K562 (cell line): ENCODE data around the gene ATF4. TPM values are rescaled to one million over a fixed set of nuclear protein-coding genes. Genes with fewer than 3 reads are reported as not detected.

Source experiments
- BCOR ChIP-seq: fragments of 450-650 bp; IDR thresholded peaks from 2 replicates; pipeline ENCODE4 v1.6.1; 2016
- CC2D1A ChIP-seq: fragments of 450-650 bp; IDR thresholded peaks from 2 replicates; pipeline ENCODE4 v1.6.1; 2017; ENCODE audit warnings: mild to moderate bottlenecking
- EWSR1 ChIP-seq: fragments of 450-650 bp; IDR thresholded peaks from 2 replicates; pipeline ENCODE4 v1.6.1; 2018; ENCODE audit warnings: borderline replicate concordance, mild to moderate bottlenecking, low read depth, moderate library complexity; ENCODE audit not compliant: partially characterized antibody
- KDM5B ChIP-seq: fragments of 200-600 bp; sonication (generic); IDR thresholded peaks from 2 replicates; pipeline ENCODE4 v1.6.1; 2012; ENCODE audit warnings: low read depth, mild to moderate bottlenecking, moderate library complexity, low read length, control low read depth, inconsistent platforms; ENCODE audit not compliant: insufficient replicate concordance
- MED1 ChIP-seq: sonication (generic); formaldehyde crosslinking; IDR thresholded peaks from 2 replicates; pipeline ENCODE4 v1.8.1; 2023; ENCODE audit warnings: missing genetic modification reagents, borderline replicate concordance
- MYNN ChIP-seq, 2 experiments: sonication (generic); formaldehyde crosslinking in 1 of 2; IDR thresholded peaks; 2 replicates each; pipeline versions ENCODE4 v1.5.0 to v1.6.1; 2016 to 2020; ENCODE audit warnings: antibody characterized with exemption in 1 of 2, missing genetic modification reagents in 1 of 2
- PML ChIP-seq: IDR thresholded peaks from 2 replicates; pipeline ENCODE4 v1.6.1; 2012; ENCODE audit warnings: low read length, inconsistent platforms
- SUPT5H ChIP-seq: fragments of 450-650 bp; IDR thresholded peaks from 2 replicates; pipeline ENCODE4 v1.6.1; 2016
- TSC22D4 ChIP-seq: fragments of 450-650 bp; IDR thresholded peaks from 2 replicates; pipeline ENCODE4 v1.6.1; 2016; ENCODE audit warnings: missing genetic modification characterization, missing biosample characterization, control low read depth
- ZBTB17 ChIP-seq: fragments of 450-650 bp; formaldehyde crosslinking; IDR thresholded peaks from 2 replicates; pipeline ENCODE4 v1.4.0; 2020; ENCODE audit warnings: mild to moderate bottlenecking
- ZC3H11A ChIP-seq: IDR thresholded peaks from 2 replicates; pipeline ENCODE4 v1.6.1; 2012; ENCODE audit warnings: low read depth, low read length, improper control_type of control experiment
- ZMIZ1 ChIP-seq, 2 experiments: fragments of 150-350 bp in 1 of 2; IDR thresholded peaks; 2 replicates each; pipeline ENCODE4 v1.6.1; 2012 to 2016; ENCODE audit warnings: low read depth in 2 of 2, low read length in 2 of 2, mild to moderate bottlenecking in 1 of 2, moderate library complexity in 1 of 2
- ZNF655 ChIP-seq: fragments of 250-450 bp; sonication (Bioruptor Pico); IDR thresholded peaks from 2 replicates; pipeline ENCODE4 v1.5.0; 2021
- polyA plus RNA-seq, 8 experiments: library from polyadenylated mRNA; depleted of rRNA in 4 of 8; stranded (reverse) in 5 of 8; unstranded in 3 of 8; fragments of >200 nt; fragmentation: Nextera tagmentation in 2 of 8; fragmentation: Illumina TruSeq in 1 of 8; extraction: Ambion mirVana in 2 of 8; extraction: Trizol in 1 of 8; gene quantifications; 2 replicates each; pipeline versions ENCODE4 v1.2.1 to v1.2.3, GENCODE V29; 2011 to 2014; ENCODE audit warnings: inconsistent platforms in 1 of 8, missing spikeins in 1 of 8
- total RNA-seq, 7 experiments: library from RNA; depleted of rRNA in 6 of 7; stranded (reverse); fragments of >200 nt in 6 of 7; fragmentation: Illumina TruSeq in 2 of 7; extraction: Trizol in 2 of 7; gene quantifications; 2 replicates each; pipeline versions ENCODE4 v1.2.1 to v1.2.3, GENCODE V29; 2011 to 2021; ENCODE audit warnings: low replicate concordance in 1 of 7
- TF ChIP-seq, protein P1 (sequence below): fragments of 450-650 bp; IDR thresholded peaks from 2 replicates; pipeline ENCODE4 v1.7.1; 2018; ENCODE audit warnings: mild to moderate bottlenecking, low read depth; ENCODE audit not compliant: partially characterized antibody
- TF ChIP-seq, protein P2 (sequence below), 2 experiments: fragments of 250-450 bp in 1 of 2; fragments of 450-650 bp in 1 of 2; sonication (Bioruptor Pico) in 1 of 2; IDR thresholded peaks; 2 replicates each; pipeline versions ENCODE4 v1.6.1 to v1.8.0; 2016 to 2021; ENCODE audit warnings: mild to moderate bottlenecking in 2 of 2, moderate library complexity in 2 of 2, missing compliant biosample characterization in 1 of 2, missing genetic modification characterization in 1 of 2
- TF ChIP-seq, protein P3 (sequence below): fragments of 450-650 bp; IDR thresholded peaks from 2 replicates; pipeline ENCODE4 v1.6.1; 2016; ENCODE audit warnings: mild to moderate bottlenecking

ATF4 gene
- total and polyA plus RNA-seq, 9 of the 15 experiments (the other 6 are each of a cell fraction or from before 2014, with no cell fraction given) = 93.1 to 723 (median 355) TPM

DNA sequence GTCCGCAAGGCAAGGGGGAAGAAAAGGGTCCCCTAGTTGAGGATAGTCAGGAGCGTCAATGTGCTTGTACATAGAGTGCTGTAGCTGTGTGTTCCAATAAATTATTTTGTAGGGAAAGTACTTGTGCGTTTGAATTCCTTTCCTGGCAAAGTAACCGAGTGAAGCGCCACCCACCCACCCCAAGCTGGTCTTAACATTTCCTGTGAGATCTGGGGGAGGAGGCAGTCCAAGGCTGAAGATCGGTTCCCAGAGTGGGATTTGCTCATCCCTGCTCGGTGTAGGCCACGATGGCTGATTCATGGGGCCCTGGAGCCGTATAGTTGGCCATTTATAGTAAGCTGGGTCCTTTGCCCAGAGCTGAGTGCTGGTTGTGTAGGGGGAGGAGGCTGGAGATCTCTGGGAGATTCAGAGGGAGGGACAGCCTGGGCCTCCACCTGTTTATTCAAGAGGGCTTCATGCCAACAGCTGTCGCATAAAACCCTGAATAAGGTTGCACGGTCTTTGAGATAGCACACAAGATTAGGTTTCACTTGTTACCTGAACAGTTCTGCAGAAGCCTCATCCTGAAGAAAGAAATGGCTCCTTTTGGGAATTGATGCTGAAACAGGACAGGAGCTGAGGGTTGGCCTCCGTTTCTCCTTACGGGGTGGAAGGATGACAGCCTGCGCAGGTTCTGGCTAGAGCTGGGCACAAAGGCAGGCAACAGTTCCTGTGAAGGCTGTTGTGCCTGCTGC is 2.4 kb downstream of the ATF4 start (continued):
- TF ChIP-seq ZMIZ1 (IDR thresholded peaks at IDR 0.05; ENCODE audit: low read depth in 2 of 2, low read length in 2 of 2) = 0 out of 4 replicates have a peak, but pooled peaks of 1 of the 2 experiments have one; percentile 19
- 0 out of 2 replicates have a peak, but pooled peaks have one; percentile 29 for TF ChIP-seq MED1 (CRISPR knock-in tag)
- TF ChIP-seq PML = peak; percentile 64; the same call in 1 of the 2 replicates
- TF ChIP-seq BCOR = no peak
- TF ChIP-seq EWSR1 = no peak
- TF ChIP-seq, protein P1, sequence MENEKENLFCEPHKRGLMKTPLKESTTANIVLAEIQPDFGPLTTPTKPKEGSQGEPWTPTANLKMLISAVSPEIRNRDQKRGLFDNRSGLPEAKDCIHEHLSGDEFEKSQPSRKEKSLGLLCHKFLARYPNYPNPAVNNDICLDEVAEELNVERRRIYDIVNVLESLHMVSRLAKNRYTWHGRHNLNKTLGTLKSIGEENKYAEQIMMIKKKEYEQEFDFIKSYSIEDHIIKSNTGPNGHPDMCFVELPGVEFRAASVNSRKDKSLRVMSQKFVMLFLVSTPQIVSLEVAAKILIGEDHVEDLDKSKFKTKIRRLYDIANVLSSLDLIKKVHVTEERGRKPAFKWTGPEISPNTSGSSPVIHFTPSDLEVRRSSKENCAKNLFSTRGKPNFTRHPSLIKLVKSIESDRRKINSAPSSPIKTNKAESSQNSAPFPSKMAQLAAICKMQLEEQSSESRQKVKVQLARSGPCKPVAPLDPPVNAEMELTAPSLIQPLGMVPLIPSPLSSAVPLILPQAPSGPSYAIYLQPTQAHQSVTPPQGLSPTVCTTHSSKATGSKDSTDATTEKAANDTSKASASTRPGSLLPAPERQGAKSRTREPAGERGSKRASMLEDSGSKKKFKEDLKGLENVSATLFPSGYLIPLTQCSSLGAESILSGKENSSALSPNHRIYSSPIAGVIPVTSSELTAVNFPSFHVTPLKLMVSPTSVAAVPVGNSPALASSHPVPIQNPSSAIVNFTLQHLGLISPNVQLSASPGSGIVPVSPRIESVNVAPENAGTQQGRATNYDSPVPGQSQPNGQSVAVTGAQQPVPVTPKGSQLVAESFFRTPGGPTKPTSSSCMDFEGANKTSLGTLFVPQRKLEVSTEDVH = peak; percentile 72
- TF ChIP-seq TSC22D4 = no peak
- TF ChIP-seq, protein P2, sequence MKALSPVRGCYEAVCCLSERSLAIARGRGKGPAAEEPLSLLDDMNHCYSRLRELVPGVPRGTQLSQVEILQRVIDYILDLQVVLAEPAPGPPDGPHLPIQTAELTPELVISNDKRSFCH (CRISPR knock-in tag; IDR thresholded peaks at IDR 0.05) = no peak
- TF ChIP-seq, protein P2 (tag; IDR thresholded peaks at IDR 0.05) = no peak
- peak; percentile 85 for TF ChIP-seq SUPT5H
- TF ChIP-seq MYNN (IDR thresholded peaks at IDR 0.05) = peak; percentile 42; the same call in 1 of the 2 replicates
- TF ChIP-seq MYNN (CRISPR knock-in tag; IDR thresholded peaks at IDR 0.05) = no peak
- peak; percentile 89; the same call in 1 of the 2 replicates for TF ChIP-seq ZNF655 (CRISPR knock-in tag)
- TF ChIP-seq KDM5B = peak; percentile 80
- TF ChIP-seq, protein P3, sequence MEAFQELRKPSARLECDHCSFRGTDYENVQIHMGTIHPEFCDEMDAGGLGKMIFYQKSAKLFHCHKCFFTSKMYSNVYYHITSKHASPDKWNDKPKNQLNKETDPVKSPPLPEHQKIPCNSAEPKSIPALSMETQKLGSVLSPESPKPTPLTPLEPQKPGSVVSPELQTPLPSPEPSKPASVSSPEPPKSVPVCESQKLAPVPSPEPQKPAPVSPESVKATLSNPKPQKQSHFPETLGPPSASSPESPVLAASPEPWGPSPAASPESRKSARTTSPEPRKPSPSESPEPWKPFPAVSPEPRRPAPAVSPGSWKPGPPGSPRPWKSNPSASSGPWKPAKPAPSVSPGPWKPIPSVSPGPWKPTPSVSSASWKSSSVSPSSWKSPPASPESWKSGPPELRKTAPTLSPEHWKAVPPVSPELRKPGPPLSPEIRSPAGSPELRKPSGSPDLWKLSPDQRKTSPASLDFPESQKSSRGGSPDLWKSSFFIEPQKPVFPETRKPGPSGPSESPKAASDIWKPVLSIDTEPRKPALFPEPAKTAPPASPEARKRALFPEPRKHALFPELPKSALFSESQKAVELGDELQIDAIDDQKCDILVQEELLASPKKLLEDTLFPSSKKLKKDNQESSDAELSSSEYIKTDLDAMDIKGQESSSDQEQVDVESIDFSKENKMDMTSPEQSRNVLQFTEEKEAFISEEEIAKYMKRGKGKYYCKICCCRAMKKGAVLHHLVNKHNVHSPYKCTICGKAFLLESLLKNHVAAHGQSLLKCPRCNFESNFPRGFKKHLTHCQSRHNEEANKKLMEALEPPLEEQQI = no peak
- no peak for TF ChIP-seq ZC3H11A
- peak; percentile 46; the same call in 1 of the 2 replicates for TF ChIP-seq ZBTB17 (CRISPR knock-in tag)
- TF ChIP-seq CC2D1A = no peak
